ENCODE results near the gene GPS1.

Gene GPS1

DNA sequence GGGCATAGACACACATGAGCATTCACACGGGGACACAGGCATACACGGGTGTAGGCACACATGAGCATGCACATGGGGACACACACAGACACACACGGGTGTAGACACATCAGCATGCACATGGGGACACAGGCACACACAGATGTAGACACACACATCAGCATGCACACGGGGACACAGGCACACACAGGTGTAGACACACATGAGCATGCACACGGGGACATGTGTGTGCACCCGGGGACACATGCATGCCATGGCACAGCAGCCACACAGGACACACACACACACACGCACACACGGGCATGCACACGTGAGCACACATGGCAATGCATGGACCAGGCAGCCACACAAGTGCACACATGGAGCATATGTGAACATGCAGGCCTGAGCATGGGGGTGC is 9.0 kb upstream of the GPS1 start:
- TF ChIP-seq, protein P1, sequence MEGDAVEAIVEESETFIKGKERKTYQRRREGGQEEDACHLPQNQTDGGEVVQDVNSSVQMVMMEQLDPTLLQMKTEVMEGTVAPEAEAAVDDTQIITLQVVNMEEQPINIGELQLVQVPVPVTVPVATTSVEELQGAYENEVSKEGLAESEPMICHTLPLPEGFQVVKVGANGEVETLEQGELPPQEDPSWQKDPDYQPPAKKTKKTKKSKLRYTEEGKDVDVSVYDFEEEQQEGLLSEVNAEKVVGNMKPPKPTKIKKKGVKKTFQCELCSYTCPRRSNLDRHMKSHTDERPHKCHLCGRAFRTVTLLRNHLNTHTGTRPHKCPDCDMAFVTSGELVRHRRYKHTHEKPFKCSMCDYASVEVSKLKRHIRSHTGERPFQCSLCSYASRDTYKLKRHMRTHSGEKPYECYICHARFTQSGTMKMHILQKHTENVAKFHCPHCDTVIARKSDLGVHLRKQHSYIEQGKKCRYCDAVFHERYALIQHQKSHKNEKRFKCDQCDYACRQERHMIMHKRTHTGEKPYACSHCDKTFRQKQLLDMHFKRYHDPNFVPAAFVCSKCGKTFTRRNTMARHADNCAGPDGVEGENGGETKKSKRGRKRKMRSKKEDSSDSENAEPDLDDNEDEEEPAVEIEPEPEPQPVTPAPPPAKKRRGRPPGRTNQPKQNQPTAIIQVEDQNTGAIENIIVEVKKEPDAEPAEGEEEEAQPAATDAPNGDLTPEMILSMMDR (IDR thresholded peaks at IDR 0.05; ENCODE audit: insufficient read depth, low read length, poor library complexity, severe bottlenecking): no peak
- no peak for TF ChIP-seq EZH2phosphoT487 (conservative IDR thresholded peaks at IDR 0.05; ENCODE audit: low read length)
- H3K27me3 ChIP-seq (ENCODE audit: low read length): no peaks in the 10 kb centered on the region
- H2AFZ ChIP-seq (ENCODE audit: low read depth, low read length, severe bottlenecking): no peak overlapping the region
- H3K4me3 ChIP-seq (ENCODE audit: insufficient read depth, low read length, poor library complexity, severe bottlenecking): no peak overlapping the region
- no peaks in the 10 kb centered on the region for H3K9me3 ChIP-seq (ENCODE audit: insufficient read depth, low read length)
- H3K36me3 ChIP-seq (ENCODE audit: low read length): no peaks in the 10 kb centered on the region
- H3K9ac ChIP-seq (ENCODE audit: low read length): no peak overlapping the region
- no peaks in the 10 kb centered on the region for H3K9me2 ChIP-seq (replicated peaks; ENCODE audit: insufficient read depth, low read length)
- no peaks in the 10 kb centered on the region for H3F3A ChIP-seq (ENCODE audit: insufficient read depth)
- H3K4me2 ChIP-seq (ENCODE audit: low read depth, low read length, poor library complexity, severe bottlenecking): no peak overlapping the region
- H3K27ac ChIP-seq (ENCODE audit: low read depth, low read length): no peak overlapping the region
- H4K20me1 ChIP-seq (ENCODE audit: low read depth, low read length): no peaks in the 10 kb centered on the region
- no peaks in the 10 kb centered on the region for H3K79me2 ChIP-seq (ENCODE audit: insufficient read depth, low read length)

DNA sequence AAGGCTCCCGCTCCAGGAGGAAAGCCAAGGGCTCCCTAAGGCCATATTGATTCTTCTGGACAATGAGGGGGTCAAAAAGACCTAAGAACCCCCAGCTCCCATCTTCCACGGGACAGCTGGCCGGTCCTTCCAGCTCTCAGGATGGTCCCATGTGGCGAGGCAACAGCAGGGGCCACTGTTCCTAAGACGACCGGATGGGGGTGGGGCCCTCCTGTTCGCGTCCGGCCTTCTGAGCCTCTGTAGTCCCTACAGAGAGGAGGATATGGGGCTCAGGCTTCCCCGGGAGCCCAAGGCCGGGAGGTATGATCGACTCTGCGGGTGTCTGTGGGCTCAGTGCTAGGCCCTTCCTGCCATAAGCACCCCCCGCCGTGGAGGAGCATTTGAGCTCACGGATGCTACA is 8.2 kb upstream of the GPS1 start:
- Histone ChIP-seq H3K79me2 (ENCODE audit: insufficient read depth, low read length) (no peaks in the 10 kb centered on the region), H3K9me2 (replicated peaks; ENCODE audit: insufficient read depth, low read length) (no peaks in the 10 kb centered on the region), H2AFZ (ENCODE audit: low read depth, low read length, severe bottlenecking) (no peak overlapping the region), H3K27ac (ENCODE audit: low read depth, low read length) (no peak overlapping the region), H3F3A (ENCODE audit: insufficient read depth) (no peaks in the 10 kb centered on the region), H3K27me3 (ENCODE audit: low read length) (no peaks in the 10 kb centered on the region), H3K36me3 (ENCODE audit: low read length) (no peaks in the 10 kb centered on the region), H3K9ac (ENCODE audit: low read length) (no peak overlapping the region), H4K20me1 (ENCODE audit: low read depth, low read length) (no peaks in the 10 kb centered on the region), H3K4me2 (ENCODE audit: low read depth, low read length, poor library complexity, severe bottlenecking) (no peak overlapping the region), H3K4me3 (ENCODE audit: insufficient read depth, low read length, poor library complexity, severe bottlenecking) (no peak overlapping the region), H3K9me3 (ENCODE audit: insufficient read depth, low read length) (no peaks in the 10 kb centered on the region)
- no peak for TF ChIP-seq EZH2phosphoT487 (conservative IDR thresholded peaks at IDR 0.05; ENCODE audit: low read length)
- TF ChIP-seq, protein P1 (IDR thresholded peaks at IDR 0.05; ENCODE audit: insufficient read depth, low read length, poor library complexity, severe bottlenecking): no peak

DNA sequence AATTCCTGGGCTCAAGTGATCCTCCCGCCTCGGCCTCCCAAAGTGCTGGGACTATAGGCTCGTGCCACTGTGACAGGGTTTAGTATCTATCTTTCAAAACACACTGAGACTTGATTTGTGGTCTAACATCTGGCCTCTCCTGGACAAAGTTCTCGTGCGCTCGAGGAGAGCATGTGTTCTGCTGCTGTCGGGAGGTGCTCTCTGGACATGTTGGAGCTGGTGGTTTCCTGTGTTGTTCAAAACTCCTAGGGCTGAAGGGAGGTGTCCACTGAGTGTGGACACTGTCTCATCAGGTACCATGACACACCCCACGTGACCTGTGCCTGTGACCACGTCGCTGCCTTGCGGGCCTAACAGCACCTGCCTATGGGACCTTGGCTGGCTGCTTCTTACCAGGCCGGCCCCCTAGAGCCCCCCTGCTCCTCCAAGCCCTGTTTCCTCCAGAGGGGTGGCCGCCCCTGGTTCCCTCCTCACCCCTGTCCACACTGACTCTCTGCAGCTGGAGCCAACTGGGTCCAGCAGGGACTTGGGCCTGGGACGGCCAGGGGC is 5.7 kb upstream of the GPS1 start:
- TF ChIP-seq EZH2phosphoT487 (conservative IDR thresholded peaks at IDR 0.05; ENCODE audit: low read length): no peak
- TF ChIP-seq, protein P1 (IDR thresholded peaks at IDR 0.05; ENCODE audit: insufficient read depth, low read length, poor library complexity, severe bottlenecking): no peak
- no peaks in the 10 kb centered on the region for H3K27me3 ChIP-seq (ENCODE audit: low read length)
- no peak overlapping the region for H3K9ac ChIP-seq (ENCODE audit: low read length)
- no peaks in the 10 kb centered on the region for H3K79me2 ChIP-seq (ENCODE audit: insufficient read depth, low read length)
- H3F3A ChIP-seq (ENCODE audit: insufficient read depth): no peaks in the 10 kb centered on the region
- no peak overlapping the region for H3K4me3 ChIP-seq (ENCODE audit: insufficient read depth, low read length, poor library complexity, severe bottlenecking)
- H3K9me3 ChIP-seq (ENCODE audit: insufficient read depth, low read length): no peaks in the 10 kb centered on the region
- H3K4me2 ChIP-seq (ENCODE audit: low read depth, low read length, poor library complexity, severe bottlenecking): no peak overlapping the region
- no peak overlapping the region for H2AFZ ChIP-seq (ENCODE audit: low read depth, low read length, severe bottlenecking)
- no peaks in the 10 kb centered on the region for H3K9me2 ChIP-seq (replicated peaks; ENCODE audit: insufficient read depth, low read length)
- no peaks in the 10 kb centered on the region for H4K20me1 ChIP-seq (ENCODE audit: low read depth, low read length)
- no peaks in the 10 kb centered on the region for H3K36me3 ChIP-seq (ENCODE audit: low read length)
- H3K27ac ChIP-seq (ENCODE audit: low read depth, low read length): no peak overlapping the region
